Neural cell (in vitro differentiated cells): ENCODE results near the gene PLEKHO2.

Source experiments
- EP300 ChIP-seq: fragments of 450-650 bp; conservative IDR thresholded peaks from 2 replicates; pipeline ENCODE4 v1.6.1; 2014; ENCODE audit warnings: antibody characterized with exemption, mild to moderate bottlenecking, moderate library complexity; ENCODE audit not compliant: poor library complexity, severe bottlenecking
- EZH2 ChIP-seq: fragments of 200-600, 300-800 bp; shearing (Covaris generic), sonication (generic); IDR thresholded peaks from 2 replicates; pipeline ENCODE4 v1.6.1; 2014; ENCODE audit warnings: antibody characterized with exemption, low read length, borderline replicate concordance, mild to moderate bottlenecking; ENCODE audit not compliant: insufficient read depth, poor library complexity, severe bottlenecking
- POLR2AphosphoS5 ChIP-seq: IDR thresholded peaks from 2 replicates; pipeline ENCODE4 v1.6.1; 2012
- RAD21 ChIP-seq: fragments of 450-650 bp; conservative IDR thresholded peaks from 2 replicates; pipeline ENCODE4 v1.6.1; 2014; ENCODE audit warnings: antibody characterized with exemption, mild to moderate bottlenecking, moderate library complexity
- SMC3 ChIP-seq: fragments of 450-650 bp; conservative IDR thresholded peaks from 2 replicates; pipeline ENCODE4 v1.6.1; 2014; ENCODE audit warnings: antibody characterized with exemption, mild to moderate bottlenecking, moderate library complexity; ENCODE audit not compliant: poor library complexity
- TAF1 ChIP-seq: IDR thresholded peaks from 2 replicates; pipeline ENCODE4 v1.6.1; 2012; ENCODE audit warnings: low read depth
- TF ChIP-seq, protein P1 (sequence below): IDR thresholded peaks from 2 replicates; pipeline ENCODE4 v1.6.1; 2012; ENCODE audit warnings: borderline replicate concordance
- TF ChIP-seq, protein P2 (sequence below): fragments of 450-650 bp; IDR thresholded peaks from 2 replicates; pipeline ENCODE4 v1.5.1; 2014; ENCODE audit warnings: antibody characterized with exemption, mild to moderate bottlenecking, moderate library complexity; ENCODE audit not compliant: poor library complexity, severe bottlenecking

DNA sequence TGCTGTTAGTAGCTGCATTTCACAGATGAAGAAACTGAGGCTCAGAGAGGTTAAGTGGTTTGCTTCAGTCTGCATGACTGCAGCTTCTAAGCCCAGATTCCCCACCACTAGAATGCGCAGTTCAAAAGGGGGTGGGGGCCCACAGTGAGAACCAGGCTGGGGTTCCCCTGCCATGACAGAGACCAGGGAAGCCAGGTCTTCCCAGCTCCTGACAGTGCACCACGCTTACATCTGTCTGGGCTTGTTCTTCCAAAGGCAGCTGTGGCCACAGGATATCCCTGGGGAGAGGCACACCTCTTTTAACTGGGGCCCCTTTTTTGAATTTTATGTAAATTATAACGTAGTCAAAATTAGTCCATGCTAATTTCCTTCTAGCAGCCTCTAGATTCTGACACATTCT lies 5.3 kb downstream of the PLEKHO2 start:
- TF ChIP-seq POLR2AphosphoS5 (no peak), EP300 (no peak), EZH2 (no peak), RAD21 (no peak), TAF1 (no peak), SMC3 (no peak)
- TF ChIP-seq, protein P1, sequence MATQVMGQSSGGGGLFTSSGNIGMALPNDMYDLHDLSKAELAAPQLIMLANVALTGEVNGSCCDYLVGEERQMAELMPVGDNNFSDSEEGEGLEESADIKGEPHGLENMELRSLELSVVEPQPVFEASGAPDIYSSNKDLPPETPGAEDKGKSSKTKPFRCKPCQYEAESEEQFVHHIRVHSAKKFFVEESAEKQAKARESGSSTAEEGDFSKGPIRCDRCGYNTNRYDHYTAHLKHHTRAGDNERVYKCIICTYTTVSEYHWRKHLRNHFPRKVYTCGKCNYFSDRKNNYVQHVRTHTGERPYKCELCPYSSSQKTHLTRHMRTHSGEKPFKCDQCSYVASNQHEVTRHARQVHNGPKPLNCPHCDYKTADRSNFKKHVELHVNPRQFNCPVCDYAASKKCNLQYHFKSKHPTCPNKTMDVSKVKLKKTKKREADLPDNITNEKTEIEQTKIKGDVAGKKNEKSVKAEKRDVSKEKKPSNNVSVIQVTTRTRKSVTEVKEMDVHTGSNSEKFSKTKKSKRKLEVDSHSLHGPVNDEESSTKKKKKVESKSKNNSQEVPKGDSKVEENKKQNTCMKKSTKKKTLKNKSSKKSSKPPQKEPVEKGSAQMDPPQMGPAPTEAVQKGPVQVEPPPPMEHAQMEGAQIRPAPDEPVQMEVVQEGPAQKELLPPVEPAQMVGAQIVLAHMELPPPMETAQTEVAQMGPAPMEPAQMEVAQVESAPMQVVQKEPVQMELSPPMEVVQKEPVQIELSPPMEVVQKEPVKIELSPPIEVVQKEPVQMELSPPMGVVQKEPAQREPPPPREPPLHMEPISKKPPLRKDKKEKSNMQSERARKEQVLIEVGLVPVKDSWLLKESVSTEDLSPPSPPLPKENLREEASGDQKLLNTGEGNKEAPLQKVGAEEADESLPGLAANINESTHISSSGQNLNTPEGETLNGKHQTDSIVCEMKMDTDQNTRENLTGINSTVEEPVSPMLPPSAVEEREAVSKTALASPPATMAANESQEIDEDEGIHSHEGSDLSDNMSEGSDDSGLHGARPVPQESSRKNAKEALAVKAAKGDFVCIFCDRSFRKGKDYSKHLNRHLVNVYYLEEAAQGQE, result no peak
- TF ChIP-seq, protein P2, sequence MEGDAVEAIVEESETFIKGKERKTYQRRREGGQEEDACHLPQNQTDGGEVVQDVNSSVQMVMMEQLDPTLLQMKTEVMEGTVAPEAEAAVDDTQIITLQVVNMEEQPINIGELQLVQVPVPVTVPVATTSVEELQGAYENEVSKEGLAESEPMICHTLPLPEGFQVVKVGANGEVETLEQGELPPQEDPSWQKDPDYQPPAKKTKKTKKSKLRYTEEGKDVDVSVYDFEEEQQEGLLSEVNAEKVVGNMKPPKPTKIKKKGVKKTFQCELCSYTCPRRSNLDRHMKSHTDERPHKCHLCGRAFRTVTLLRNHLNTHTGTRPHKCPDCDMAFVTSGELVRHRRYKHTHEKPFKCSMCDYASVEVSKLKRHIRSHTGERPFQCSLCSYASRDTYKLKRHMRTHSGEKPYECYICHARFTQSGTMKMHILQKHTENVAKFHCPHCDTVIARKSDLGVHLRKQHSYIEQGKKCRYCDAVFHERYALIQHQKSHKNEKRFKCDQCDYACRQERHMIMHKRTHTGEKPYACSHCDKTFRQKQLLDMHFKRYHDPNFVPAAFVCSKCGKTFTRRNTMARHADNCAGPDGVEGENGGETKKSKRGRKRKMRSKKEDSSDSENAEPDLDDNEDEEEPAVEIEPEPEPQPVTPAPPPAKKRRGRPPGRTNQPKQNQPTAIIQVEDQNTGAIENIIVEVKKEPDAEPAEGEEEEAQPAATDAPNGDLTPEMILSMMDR, result no peak
